Right renal cortex interstitium (tissue), 3 donors: ENCODE measurements around the gene CEP131. TPM values are rescaled to one million over a fixed set of nuclear protein-coding genes. Genes with fewer than 3 reads are reported as not detected.

ENCODE experiments used
- DNase-seq, 3 donors: peaks; one replicate each; pipeline ENCODE4 v3.0.0-alpha.2; 2013; ENCODE audit warnings: low read depth in 3 of 3, low spot score in 2 of 3
- polyA plus RNA-seq, 3 donors: library from polyadenylated mRNA; unstranded; fragments of 120-200 nt; gene quantifications; one replicate each; pipeline ENCODE4 v1.2.1, GENCODE V29; 2013; ENCODE audit not compliant: insufficient read length in 3 of 3

Gene CEP131
- polyA plus RNA-seq, 3 donors, result 12.2 to 14.2 (median 12.2) TPM

DNA sequence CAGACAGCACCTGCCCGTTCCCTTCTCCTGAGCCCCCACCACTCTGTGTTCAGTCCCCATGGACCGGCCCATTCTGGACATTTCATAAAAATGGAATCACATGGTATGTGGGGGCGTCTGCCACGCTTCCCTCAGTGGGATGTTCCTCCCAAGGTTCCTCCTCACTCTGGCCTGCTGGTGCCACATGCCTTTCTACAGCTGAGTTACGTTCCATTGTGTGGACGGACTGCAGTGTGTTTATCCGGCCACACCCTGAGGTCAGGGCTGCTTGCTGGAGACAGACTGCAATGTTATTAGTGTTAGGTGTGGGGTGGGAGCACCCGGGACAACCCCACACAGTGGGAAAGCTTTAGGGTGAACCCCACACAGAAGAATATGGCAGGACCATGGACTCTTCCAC is 50.8 kb downstream of the CEP131 start:
- DNase-seq, result no peak

DNA sequence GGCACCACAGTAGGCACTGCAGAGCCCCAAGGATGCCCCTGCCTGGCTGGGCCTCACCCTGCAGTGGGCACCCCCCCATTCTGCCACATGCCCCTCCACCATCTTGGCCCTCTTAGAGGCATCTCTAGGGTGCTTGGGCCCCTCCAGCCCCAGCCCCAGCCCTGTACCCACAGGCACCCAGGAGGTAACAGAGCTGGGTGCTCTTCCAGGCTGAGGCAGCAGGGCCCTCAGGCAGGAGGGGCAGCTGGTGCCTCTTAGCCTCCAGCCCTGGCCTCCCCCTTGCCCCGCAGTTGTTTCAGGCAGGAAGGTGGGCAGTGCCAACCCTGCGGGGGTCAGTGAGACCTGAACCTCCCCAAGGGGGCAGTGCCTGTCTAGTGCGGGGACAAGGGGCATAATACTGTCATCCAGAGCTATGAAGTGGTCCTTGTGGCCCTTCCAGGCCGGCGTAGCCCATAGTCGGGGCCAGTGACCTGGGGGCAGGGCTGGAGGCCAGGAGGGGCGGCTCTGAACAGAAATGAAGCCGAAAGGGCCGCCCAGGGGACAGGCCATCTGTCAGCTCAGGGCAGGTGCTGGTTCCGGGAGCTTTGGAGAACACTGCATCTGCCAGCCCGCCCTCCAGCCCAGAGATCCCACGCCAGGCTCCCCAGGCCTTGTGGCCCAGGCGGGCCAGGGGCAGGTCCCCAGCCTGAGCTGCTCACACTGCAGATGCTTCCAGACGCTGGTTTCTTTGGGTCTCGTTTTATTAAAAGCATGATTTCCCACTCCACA is 51.9 kb downstream of the CEP131 start:
- no peak for DNase-seq

DNA sequence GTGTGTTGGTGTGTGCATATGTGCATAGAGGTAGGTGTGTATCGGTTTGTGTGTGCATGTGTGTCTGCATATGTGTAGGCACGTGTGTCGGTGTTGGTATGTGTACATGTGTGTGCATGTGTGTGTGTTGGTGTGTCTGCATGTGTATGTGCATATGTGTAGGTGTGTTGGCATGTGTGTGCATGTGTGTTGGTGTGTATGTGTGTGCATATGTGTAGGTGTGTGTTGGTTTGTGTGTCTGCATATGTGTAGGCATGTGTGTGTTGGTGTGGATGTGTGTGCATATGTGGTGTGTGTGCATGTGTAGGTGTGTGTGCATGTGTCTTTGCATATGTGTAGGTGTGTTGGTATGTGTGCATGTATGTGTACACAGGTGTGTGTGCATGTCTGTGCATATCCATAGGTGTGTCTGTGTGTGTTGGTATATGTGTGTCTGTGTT is 52.9 kb downstream of the CEP131 start:
- no peak for DNase-seq

DNA sequence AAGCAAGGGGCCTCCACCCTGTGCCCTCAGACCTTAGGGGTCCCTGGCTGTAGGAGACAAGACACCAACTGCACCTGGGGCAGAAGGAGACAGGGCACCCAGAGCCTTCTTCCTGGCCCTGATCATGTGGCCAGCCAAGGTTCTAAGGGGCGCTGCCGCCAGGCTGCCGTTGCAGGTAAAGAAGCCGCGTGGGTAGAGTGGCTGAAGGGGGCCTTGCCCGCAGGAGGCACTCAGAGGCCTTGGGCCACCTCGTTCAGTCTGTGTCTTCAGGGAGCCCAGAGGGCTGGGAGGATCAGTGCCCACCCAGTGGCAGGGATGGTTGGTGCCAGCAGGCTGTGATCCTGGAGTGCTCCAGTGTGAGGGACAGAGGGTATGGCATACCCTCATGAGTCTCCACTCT is 55.1 kb downstream of the CEP131 start:
- DNase-seq, result no peak

DNA sequence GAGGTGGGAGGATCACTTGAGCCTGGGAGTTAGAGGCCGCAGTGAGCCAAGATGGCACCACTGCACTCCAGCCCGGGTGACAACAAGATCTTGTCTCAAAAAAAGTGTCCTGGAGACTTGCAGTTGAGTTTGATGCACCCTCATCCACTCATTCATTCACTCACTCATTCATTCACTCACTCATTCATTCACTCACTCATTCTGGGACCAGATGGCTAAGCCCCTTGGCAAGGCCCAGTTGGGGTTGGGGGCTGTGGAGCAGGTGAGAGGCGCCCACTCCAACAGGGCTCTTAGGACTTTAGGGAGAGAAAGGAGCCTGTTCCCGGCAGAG is 55.6 kb downstream of the CEP131 start:
- no peak for DNase-seq

DNA sequence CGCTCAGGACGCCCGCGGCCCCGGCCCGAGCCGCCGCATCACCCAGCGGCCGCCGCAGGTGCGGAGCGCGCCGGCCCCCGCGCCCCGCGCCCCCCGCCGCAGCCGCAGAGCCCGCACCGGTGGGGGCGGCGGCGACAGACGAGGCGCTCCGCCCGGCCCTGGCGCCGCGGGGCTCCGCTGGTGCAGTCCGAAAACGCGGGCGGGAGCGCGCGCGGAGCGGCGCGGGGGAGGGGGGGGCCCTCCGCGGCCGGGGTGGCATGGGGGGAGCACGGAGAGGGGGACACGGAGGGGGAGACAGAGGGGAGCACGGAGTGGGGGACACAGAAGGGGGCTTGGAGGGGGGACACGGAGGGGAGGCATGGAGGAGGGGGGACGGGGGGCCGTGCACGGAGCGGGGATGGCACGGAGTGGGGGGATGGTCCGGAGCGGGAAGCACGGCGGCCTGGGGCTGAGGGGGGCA is 56.7 kb downstream of the CEP131 start, which contains the start of gene AATK:
TSS of gene AATK (minus strand) at position 189 of the 460 bp plus-strand sequence. CDS start 229 bp downstream, outside the sequence.
- DNase-seq, result no peak

DNA sequence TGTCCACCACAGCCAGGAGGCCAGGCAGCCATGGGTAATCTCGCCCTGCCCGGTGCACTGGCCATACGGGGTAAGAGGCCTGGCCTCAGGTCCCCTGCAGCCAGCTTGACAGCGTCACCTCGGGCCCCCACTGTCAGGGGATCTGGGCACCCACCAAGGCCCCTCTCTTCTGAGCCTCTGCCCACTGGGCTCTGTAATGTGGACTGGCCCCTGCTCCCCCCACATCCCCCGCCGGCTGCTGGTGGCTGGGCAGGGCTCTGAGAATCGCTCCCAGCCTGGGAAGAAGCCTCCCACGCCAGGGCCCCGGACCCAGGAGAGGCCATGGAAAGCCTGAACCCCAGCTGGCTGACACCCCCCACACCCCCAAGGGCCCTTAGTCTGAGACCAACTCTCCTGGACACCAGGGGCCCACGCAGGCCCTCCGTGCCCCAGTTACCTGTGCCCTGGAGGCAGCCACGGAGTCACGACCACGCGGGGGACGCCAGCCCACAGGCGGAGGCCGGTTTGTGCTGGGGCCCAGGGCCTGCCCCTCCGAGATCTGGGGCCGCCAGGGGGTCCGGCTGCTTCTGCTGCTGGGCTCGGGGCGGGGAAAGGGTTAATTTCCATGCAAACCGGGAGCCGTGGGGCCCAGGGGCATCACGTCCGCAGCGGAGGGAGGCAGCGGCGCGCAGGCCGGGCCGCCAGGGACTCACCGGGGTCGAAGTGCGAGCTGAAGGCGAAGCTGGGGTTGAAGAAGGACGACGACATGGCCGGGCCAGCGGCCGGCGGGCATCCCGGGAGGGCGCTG is 57.3 kb downstream of the CEP131 start, which contains the start of gene PVALEF:
TSS of gene PVALEF (plus strand) at position 262 of the 787 bp plus-strand sequence. CDS start 15,720 bp downstream, outside the sequence.
- no peak for DNase-seq

DNA sequence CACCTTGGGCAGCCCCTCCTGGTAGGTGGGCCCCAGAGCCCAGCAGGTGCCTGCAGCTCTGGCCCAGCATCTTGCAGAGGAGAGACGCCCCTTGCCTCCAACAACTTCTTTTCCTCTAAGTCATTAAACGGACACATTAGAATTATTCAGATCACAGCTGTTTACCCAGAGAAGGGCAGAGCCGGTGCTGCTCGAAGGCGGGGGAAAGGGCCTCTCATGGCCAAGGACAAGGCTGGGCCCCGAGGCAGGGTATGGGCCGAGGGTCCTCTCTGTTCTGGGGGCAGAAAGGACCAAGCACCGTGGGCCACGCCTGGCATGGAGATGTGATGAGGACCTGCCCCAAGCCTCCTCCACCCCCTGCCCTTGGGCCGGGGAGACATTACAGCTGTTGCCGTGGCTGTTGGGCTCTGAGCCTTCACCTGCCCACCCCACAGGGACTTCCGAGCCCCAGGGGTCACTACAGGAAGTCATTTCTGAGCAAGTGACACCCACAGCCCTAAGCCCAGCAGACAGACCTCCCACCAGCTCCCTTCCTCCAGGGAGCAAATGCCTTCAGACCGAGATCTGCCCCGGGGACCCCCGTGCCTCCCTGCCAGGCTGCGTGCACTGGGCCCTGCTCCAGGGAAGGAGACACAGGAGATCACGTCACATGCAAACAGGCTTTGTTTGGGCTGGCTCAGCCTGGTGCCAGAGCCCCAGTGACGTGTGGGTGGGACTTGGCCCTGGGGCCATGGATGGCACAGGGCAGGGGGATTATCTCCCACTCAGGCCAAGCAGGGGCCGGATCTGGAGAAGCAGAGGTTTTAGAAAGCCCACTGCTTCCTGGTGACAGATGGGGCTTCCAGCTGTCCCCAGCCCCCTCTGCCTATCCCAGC is 58.2 kb downstream of the CEP131 start:
- no peak for DNase-seq

DNA sequence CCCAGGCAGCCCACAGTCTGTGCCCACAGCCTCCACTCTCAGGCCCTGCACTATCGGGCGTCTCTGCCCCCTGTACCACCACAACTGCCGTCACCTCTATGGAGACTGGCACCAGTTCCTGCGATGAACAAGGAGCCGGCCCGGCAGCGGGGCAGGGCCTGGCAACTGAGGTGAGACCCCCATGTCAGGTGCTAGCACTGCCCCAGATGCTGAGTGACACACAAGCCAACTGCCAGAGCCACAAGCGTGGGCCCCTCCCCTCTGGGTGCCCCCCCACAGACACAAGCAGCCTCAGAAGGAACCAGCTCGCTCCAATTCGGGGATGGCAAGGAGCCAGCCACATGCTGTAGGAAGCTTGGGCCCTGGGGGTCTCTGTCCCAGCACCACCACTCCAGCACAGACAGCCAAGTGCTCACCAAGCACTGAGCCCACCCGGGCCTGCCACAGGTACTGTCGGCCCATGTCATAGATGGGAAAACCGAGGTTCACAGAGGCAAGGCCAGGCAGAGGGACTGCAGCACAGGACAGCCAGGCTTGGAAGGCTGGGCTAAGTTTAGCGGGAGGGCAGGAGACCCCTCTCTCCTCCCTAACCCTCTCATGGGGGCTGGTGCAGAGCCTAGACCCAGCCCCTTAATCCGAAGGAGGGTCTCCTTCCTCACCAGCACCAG is 58.9 kb downstream of the CEP131 start:
- no peak for DNase-seq

DNA sequence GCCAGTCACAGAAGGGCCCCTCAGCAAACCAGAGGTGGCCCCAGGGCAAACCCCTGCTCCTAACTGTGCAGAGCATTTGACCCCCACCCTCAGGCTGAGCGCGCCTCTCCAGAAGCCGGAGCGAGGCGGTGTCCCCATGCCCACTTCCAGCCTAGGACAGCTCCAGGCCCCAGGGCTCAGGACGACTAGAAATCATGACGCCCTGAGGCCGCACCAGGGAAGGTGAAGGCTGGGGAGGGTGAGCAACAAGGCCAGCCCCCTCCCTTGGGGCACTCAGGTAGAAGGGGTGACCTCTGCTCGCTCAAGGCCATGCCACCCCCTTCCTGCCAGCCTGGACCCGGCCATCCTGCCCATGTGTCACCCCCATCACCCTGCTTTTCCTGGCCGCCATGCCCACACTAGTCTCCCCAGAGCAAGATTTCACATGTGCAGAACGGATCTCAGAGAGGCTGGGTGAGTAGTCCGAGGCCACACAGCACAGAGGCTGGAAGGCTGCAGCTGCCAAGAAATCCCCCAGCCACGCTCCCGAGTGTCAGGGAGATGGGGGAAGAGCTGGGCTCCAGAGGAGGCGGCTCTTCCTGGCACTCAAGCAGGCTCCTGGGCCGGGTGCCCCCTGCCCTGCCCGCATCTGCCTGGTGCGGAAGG is 59.6 kb downstream of the CEP131 start:
- no peak for DNase-seq

DNA sequence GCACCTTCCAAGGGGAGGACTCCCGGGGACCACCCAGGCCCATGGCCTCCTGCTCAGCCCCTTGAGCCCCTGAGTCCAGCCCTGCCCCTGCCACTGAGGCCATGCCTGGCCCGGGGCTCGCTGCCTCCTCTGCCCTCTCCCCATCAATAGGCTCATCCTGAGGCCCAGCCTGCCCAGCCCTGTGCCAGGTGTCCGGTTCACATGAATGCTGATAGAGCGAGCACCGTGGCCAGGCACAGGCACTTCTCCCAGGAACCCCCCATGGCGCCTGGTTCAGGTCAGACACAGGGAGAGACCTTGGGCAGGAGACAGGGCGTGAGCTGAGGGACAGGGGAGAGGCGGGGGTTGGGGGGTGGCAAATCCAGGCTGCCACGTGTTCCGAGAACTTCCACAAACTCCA is 60.3 kb downstream of the CEP131 start:
- no peak for DNase-seq

DNA sequence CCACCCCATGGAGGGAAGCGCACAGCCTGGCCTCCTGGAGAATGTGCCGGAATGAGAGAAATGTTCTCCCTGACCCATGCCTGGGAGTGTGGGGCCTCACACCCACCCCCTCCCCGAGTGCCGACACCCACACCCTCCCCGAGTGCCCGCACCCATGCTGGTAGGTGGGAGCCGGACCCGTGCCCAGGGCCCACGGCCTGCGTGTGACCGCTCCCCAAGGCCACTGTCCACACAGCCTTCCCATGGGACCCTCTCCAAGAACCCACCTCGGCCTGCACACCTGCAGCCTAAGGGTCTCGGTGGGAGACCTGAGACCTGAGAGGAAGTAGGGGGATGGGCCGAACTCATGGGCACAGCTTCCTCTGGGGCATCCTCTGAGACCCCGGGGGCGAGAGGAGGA is 60.8 kb downstream of the CEP131 start:
- DNase-seq, result no peak

DNA sequence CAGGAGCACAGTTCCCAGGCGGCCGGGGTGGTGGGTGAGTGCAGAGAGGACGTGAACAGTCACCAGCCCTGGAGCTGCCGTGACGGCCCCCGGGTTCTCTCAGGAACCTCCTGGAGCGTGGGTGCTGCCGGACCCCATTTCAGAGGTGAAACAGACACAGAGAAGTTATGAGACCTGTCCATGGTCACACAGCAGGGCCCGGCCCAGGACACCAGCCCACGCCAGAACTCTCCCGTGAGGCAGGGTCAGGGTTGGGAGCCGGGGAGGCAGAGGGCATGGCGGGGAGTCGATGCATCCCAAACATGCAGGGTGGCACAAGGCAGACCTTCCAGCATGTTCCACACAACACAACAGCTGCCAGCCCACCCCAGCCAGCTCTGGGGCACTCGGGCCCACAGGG is 61.2 kb downstream of the CEP131 start:
- no peak for DNase-seq

DNA sequence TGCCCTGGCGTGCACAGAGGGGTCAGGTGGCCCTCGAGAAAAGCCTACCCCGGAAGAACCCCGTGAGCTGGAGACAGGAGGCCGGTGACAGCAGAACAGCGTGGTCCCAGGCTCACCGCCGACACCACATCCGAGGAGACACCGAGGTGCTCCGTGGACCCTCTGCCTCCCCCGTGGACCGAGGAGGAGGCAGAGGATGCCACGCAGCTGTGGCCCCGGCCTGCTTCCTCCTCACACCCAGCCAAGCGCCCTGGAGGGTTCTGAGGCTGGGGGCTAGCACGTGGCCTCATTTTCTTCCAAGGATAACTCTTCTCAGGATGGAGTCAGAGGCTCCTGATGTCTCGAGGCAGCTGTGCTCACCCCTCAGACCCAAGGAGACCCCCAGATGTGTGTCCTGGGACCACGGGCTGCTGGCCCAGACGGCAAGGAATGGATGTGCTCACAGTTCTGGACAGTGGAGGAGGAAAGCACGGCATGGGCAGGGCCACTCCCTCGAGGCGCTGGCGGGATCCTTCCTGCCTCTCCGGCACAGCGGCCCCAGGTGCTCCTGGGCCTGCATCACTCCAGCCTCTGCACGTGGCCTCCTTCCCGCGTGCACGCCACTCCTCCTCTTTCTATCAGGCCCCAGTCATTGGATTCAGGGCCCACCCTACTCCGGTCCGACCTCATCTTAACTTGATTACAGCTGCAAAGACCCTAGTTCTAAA is 61.9 kb downstream of the CEP131 start:
- no peak for DNase-seq

DNA sequence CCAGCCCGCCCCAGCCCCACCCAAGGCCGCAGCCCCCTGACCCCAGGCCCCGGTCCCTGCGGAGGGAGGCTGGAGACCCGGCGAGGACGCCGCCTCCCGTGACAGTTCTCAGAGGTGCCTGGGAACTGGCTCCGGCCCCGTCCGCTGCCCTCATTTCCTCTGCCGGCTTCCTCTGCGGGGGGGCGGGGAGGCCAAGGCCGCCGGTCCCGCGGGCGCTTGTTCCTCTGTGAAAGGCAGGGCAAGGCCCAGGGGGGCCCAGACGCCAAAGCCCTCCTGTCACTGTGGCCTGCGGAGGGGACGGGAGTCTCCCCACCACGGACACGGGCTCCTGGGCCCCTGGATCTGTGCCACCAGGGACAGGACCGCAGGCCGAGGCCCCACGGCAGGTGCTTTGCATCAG is 62.5 kb downstream of the CEP131 start:
- no peak for DNase-seq

DNA sequence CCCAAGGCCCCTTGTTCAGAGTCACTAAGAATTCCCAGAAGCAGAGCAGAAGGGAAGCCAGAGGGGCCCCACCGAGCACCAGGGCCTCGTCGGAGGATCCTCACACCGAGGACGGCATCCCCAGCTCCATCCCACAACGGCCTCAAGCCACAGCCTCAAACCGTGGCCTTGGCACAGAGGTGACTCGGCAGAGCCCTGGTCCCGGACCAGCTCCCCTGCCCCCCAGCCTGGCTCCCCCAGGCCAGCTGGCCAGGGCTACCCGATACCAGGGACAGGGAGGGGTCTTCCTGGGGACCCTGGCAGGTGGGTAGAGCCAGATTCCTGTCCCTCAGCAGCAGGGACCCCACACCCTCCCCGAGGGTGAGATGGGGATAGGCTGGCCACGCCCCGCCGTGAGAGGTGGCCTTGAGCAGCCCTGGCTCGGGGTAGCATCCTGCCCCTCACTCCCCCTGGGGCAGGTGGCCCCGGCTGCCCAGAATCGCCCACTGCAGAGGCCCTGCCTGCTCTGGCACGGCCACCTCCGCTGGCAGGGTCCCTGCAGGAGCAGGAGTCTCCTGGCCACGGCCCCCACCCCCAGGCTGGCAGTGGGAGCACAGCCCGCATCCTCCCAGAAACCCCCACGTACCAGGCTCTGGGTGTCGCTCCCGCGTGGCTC is 63.0 kb downstream of the CEP131 start:
- no peak for DNase-seq

DNA sequence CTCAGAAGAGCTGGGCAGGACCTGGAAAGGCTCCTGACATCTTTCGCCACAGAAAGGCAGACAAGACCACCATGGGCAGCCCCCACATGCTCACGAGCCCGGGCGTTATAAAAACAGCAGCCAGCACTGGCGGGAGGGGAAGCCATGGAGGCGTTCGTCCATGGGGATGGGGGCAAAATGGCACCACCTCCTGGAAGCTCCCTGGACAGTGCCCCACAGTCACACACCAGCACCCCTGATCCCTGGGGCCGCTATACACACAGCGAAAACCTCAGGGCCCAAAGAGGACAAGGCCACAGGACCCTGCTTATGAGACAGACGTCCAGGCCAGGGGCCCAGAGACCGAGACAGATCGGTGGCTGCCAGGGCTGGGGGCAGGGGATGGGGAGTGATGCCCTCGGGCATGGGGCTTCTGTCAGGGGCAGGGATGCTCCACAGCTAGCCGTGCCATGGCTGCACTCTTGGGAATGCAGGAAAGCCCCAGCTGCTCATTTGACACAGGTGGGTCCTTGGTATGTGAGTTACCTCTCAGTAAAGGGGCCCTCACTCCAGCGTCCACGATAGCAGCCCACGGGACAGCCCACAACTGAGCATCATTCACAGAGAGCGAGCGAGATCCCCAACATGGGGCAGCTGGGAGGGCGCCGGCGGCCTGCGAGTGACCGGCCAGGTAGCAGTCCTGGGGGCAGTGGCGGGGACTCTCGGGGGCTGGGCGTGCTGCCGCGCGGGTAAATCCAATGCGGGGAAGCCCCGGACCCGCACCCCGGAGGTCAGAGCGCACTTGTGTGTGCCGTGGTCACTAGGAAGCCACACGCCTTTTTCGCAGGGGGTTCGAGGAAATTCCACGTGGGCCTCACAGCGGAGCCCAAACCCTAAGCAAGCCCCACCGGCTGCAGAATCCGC is 63.8 kb downstream of the CEP131 start:
- DNase-seq, result no peak
